ENCODE measurements around the gene YDJC.
"Not testable (repeated sequence)": the region's sequence is repeated elsewhere in the genome, so short reads cannot be mapped to it uniquely, and the experiment has no call there.

Gene YDJC

DNA sequence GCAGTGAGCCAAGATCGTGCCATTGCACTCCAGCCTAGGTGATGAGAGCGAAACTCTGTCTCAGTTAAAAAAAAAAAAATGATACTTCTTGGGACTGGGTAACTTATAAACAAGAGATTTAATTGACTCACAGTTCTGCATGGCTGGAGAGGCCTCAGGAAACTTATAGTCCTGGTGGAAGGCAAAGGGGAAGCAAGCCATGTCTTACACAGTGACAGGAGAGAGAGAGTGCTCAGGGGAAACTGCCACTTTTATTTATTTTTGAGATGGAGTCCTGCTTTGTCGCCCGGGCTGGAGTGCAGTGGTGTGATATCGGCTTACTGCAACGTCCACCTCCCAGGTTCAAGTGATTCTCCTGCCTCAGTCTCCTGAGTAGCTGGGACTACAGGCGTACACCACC lies 20.5 kb upstream of the YDJC start:
- Histone ChIP-seq H2BK120ac (ENCODE audit: insufficient read depth, low read length, poor library complexity) (no peak overlapping the region), H2AFZ (ENCODE audit: insufficient read depth, low read length, poor library complexity) (no peak overlapping the region), H3K36me3 (ENCODE audit: control insufficient read depth in 1 of 2, insufficient read depth in 2 of 2, low read length in 2 of 2) (peaks cover 22 to 30% of the 10 kb centered on the region in 2 experiments), H3K9ac (ENCODE audit: low read length) (no peak overlapping the region), H3K79me2 (ENCODE audit: control insufficient read depth, insufficient read depth, low read length, poor library complexity) (peaks cover 10% of the 10 kb centered on the region), H3K9me3 (ENCODE audit: insufficient read depth, low read depth, low read length) (peaks cover 4% of the 10 kb centered on the region), H3K79me1 (ENCODE audit: low read length) (peaks cover 15% of the 10 kb centered on the region), H3K4me3 (ENCODE audit: low read depth, low read length) (no peak overlapping the region), H2BK12ac (ENCODE audit: low read length) (no peak overlapping the region), H3K23ac (ENCODE audit: low read length) (no peak overlapping the region), H2AK5ac (ENCODE audit: low read length) (no peak overlapping the region), H3K4ac (ENCODE audit: low read depth, low read length) (no peak overlapping the region), H3K4me1 (ENCODE audit: control insufficient read depth in 1 of 2, insufficient read depth in 2 of 2, low read length in 2 of 2) (peaks cover 14 to 24% of the 10 kb centered on the region in 2 experiments), H4K91ac (ENCODE audit: low read depth, low read length) (no peak overlapping the region), H4K12ac (ENCODE audit: low read depth, low read length) (no peak overlapping the region), H3K27ac (ENCODE audit: low read depth, low read length) (no peak overlapping the region), H3K18ac (ENCODE audit: low read length) (no peak overlapping the region), H3K4me2 (ENCODE audit: low read length) (no peak overlapping the region), H4K8ac (ENCODE audit: low read depth, low read length) (no peak overlapping the region), H3K27me3 (ENCODE audit: insufficient read depth, low read length) (no peaks in the 10 kb centered on the region), H2BK5ac (ENCODE audit: low read depth, low read length, poor library complexity) (no peak overlapping the region), H3K14ac (ENCODE audit: low read length) (no peak overlapping the region)
- no CpG with 5 or more reads among the region's 7 CpGs for WGBS (ENCODE audit: extremely low coverage, insufficient coverage, insufficient read length)
- no peak for DNase-seq

DNA sequence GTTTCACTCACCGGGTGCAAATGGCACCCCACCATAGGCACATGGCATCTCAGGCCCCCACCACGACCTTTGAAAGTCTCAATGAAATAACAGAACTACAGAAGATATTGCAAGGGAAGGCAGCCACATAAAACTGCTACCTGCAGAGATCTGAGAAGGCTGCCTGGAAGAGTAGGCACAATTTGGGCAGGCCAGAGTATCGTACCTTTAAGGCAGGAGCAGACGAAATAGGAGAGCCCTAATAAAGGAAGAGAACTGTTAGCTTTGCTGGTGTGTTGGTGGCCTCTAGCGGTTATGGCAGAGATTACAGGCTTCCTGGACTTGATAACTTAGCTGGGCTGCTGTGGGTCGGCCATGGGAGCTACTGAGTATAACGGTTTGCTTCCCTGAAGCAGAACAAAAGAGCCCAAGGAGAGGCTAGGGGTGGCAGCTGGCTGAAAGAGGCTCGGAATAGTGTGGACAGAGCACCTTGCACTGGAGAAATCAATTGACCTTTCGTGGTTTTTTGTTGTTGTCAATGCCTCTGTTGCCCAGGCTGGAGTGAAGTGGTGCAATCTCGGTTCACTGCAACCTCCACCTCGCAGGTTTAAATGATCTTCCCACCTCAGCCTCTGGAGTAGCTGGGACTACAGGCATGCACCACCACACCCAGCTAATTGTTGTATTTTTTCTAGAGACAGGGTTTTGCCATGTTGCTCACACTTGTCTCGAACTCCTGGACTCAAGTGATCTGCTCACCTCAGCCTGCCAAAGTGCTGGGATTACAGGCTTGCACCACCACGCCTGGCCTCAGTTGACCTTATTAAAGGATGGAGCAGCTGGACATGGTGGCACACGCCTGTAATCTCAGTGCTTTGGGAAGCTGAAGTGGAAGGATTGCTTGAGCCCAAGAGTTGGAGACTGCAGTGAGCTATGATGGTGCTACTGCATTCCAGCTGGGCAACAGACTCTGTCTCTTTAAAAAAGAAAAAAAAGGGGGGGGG lies 17.1 kb upstream of the YDJC start:
- peaks cover 13% of the 10 kb centered on the region for H3K79me1 ChIP-seq (ENCODE audit: low read length)
- peaks cover 9% of the 10 kb centered on the region for H3K79me2 ChIP-seq (ENCODE audit: control insufficient read depth, insufficient read depth, low read length, poor library complexity)
- no peak overlapping the region for H3K9ac ChIP-seq (ENCODE audit: low read length)
- no peak overlapping the region for H2BK120ac ChIP-seq (ENCODE audit: insufficient read depth, low read length, poor library complexity)
- H3K4me1 ChIP-seq (ENCODE audit: control insufficient read depth in 1 of 2, insufficient read depth in 2 of 2, low read length in 2 of 2): peaks cover 0 to 13% of the 10 kb centered on the region in 2 experiments
- no peak overlapping the region for H3K18ac ChIP-seq (ENCODE audit: low read length)
- no peak overlapping the region for H3K14ac ChIP-seq (ENCODE audit: low read length)
- peak; percentile 89 to 95 for DNase-seq
- H2BK5ac ChIP-seq (ENCODE audit: low read depth, low read length, poor library complexity): no peak overlapping the region
- WGBS (ENCODE audit: extremely low coverage, insufficient coverage, insufficient read length): no CpG with 5 or more reads among the region's 14 CpGs
- H3K9me3 ChIP-seq (ENCODE audit: insufficient read depth, low read depth, low read length): peaks cover 1% of the 10 kb centered on the region
- H2AFZ ChIP-seq (ENCODE audit: insufficient read depth, low read length, poor library complexity): no peak overlapping the region
- H3K36me3 ChIP-seq (ENCODE audit: control insufficient read depth in 1 of 2, insufficient read depth in 2 of 2, low read length in 2 of 2): peaks cover 24 to 28% of the 10 kb centered on the region in 2 experiments
- no peak overlapping the region for H4K12ac ChIP-seq (ENCODE audit: low read depth, low read length)
- H2AK5ac ChIP-seq (ENCODE audit: low read length): no peak overlapping the region
- H3K27ac ChIP-seq (ENCODE audit: low read depth, low read length): no peak overlapping the region
- peak overlapping the region; percentile 4 for H3K4me3 ChIP-seq (ENCODE audit: low read depth, low read length)
- no peak overlapping the region for H3K4ac ChIP-seq (ENCODE audit: low read depth, low read length)
- H2BK12ac ChIP-seq (ENCODE audit: low read length): no peak overlapping the region
- H3K4me2 ChIP-seq (ENCODE audit: low read length): no peak overlapping the region
- no peaks in the 10 kb centered on the region for H3K27me3 ChIP-seq (ENCODE audit: insufficient read depth, low read length)
- H3K23ac ChIP-seq (ENCODE audit: low read length): no peak overlapping the region
- H4K8ac ChIP-seq (ENCODE audit: low read depth, low read length): no peak overlapping the region
- H4K91ac ChIP-seq (ENCODE audit: low read depth, low read length): no peak overlapping the region

DNA sequence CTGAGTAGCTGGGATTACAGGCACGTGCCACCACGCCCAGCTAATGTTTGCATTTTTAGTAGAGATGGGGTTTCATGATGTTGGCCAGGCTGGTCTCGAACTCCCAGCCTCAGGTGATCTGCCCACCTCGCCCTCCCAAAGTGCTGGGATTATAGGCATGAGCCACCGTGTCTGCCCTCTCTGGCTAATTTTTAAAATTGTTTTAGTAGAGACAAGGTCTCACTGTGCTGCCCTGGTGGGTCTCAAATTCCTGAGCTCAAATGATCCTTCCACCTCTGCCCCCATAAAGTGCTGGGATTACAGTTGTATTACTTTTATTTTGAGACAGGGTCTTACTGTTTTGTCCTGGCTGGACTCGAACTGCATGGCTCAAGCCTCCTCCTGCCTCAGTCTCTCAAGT lies 15.7 kb upstream of the YDJC start:
- not testable (repeated sequence) for H3K4me3 ChIP-seq (ENCODE audit: low read depth, low read length); H3K9ac ChIP-seq (ENCODE audit: low read length); H2BK120ac ChIP-seq (ENCODE audit: insufficient read depth, low read length, poor library complexity); H3K4me1 ChIP-seq (ENCODE audit: control insufficient read depth in 1 of 2, insufficient read depth in 2 of 2, low read length in 2 of 2); H3K79me1 ChIP-seq (ENCODE audit: low read length); H3K9me3 ChIP-seq (ENCODE audit: insufficient read depth, low read depth, low read length); H2AK5ac ChIP-seq (ENCODE audit: low read length); H3K23ac ChIP-seq (ENCODE audit: low read length); H3K18ac ChIP-seq (ENCODE audit: low read length); H3K14ac ChIP-seq (ENCODE audit: low read length); H3K27ac ChIP-seq (ENCODE audit: low read depth, low read length); H4K12ac ChIP-seq (ENCODE audit: low read depth, low read length); H3K79me2 ChIP-seq (ENCODE audit: control insufficient read depth, insufficient read depth, low read length, poor library complexity); H3K4ac ChIP-seq (ENCODE audit: low read depth, low read length); H4K91ac ChIP-seq (ENCODE audit: low read depth, low read length); H2AFZ ChIP-seq (ENCODE audit: insufficient read depth, low read length, poor library complexity); H2BK5ac ChIP-seq (ENCODE audit: low read depth, low read length, poor library complexity); H3K4me2 ChIP-seq (ENCODE audit: low read length); H2BK12ac ChIP-seq (ENCODE audit: low read length); H4K8ac ChIP-seq (ENCODE audit: low read depth, low read length); H3K27me3 ChIP-seq (ENCODE audit: insufficient read depth, low read length); DNase-seq
- no CpG with 5 or more reads among the region's 6 CpGs for WGBS (ENCODE audit: extremely low coverage, insufficient coverage, insufficient read length)
- H3K36me3 ChIP-seq (ENCODE audit: control insufficient read depth in 1 of 2, insufficient read depth in 2 of 2, low read length in 2 of 2): peaks cover 24 to 28% of the 10 kb centered on the region in 2 experiments

DNA sequence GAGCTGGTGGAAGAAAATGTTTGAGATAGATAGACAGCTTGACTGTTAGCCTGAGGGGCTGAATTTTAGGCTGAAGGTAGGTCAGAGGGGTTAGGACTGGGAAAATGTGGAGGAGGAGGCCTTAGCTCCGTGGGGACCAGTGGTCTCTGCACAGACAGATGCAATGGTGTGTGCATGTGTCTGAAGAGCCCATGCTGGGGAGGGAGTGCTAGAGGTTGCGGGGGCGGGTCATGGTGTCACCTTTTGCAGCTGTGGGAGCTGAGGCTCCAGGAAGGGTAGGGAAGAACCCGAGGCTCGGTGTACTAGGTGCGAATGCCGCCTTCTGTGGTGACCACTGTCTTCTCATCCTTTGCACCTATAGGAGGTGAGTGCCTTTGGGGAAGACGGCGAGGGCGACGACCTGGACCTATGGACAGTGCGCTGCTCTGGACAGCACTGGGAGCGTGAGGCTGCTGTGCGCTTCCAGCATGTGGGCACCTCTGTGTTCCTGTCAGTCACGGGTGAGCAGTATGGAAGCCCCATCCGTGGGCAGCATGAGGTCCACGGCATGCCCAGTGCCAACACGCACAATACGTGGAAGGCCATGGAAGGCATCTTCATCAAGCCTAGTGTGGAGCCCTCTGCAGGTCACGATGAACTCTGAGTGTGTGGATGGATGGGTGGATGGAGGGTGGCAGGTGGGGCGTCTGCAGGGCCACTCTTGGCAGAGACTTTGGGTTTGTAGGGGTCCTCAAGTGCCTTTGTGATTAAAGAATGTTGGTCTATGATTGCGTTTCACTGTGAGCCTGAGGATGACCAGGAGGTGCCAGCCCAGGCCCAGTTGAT lies 13.9 kb upstream of the YDJC start:
- H4K8ac ChIP-seq (ENCODE audit: low read depth, low read length): no peak overlapping the region
- no peak overlapping the region for H4K91ac ChIP-seq (ENCODE audit: low read depth, low read length)
- no peak overlapping the region for H2BK120ac ChIP-seq (ENCODE audit: insufficient read depth, low read length, poor library complexity)
- no peaks in the 10 kb centered on the region for H3K27me3 ChIP-seq (ENCODE audit: insufficient read depth, low read length)
- H3K4me2 ChIP-seq (ENCODE audit: low read length): peak overlapping the region; percentile 89
- peaks cover 17 to 26% of the 10 kb centered on the region in 2 experiments for H3K36me3 ChIP-seq (ENCODE audit: control insufficient read depth in 1 of 2, insufficient read depth in 2 of 2, low read length in 2 of 2)
- peak overlapping the region; percentile 10 for H3K4me3 ChIP-seq (ENCODE audit: low read depth, low read length)
- no peak overlapping the region for H3K18ac ChIP-seq (ENCODE audit: low read length)
- H3K9ac ChIP-seq (ENCODE audit: low read length): no peak overlapping the region
- peaks cover 0 to 7% of the 10 kb centered on the region in 2 experiments for H3K4me1 ChIP-seq (ENCODE audit: control insufficient read depth in 1 of 2, insufficient read depth in 2 of 2, low read length in 2 of 2)
- H3K14ac ChIP-seq (ENCODE audit: low read length): no peak overlapping the region
- no peak for DNase-seq
- WGBS (ENCODE audit: extremely low coverage, insufficient coverage, insufficient read length): no CpG with 5 or more reads among the region's 22 CpGs
- peaks cover 6% of the 10 kb centered on the region for H3K79me2 ChIP-seq (ENCODE audit: control insufficient read depth, insufficient read depth, low read length, poor library complexity)
- H3K23ac ChIP-seq (ENCODE audit: low read length): no peak overlapping the region
- no peak overlapping the region for H2BK12ac ChIP-seq (ENCODE audit: low read length)
- H2BK5ac ChIP-seq (ENCODE audit: low read depth, low read length, poor library complexity): no peak overlapping the region
- H4K12ac ChIP-seq (ENCODE audit: low read depth, low read length): no peak overlapping the region
- H3K9me3 ChIP-seq (ENCODE audit: insufficient read depth, low read depth, low read length): peaks cover 1% of the 10 kb centered on the region
- peak overlapping the region; percentile 81 for H3K27ac ChIP-seq (ENCODE audit: low read depth, low read length)
- H2AFZ ChIP-seq (ENCODE audit: insufficient read depth, low read length, poor library complexity): no peak overlapping the region
- no peak overlapping the region for H3K4ac ChIP-seq (ENCODE audit: low read depth, low read length)
- no peak overlapping the region for H2AK5ac ChIP-seq (ENCODE audit: low read length)
- H3K79me1 ChIP-seq (ENCODE audit: low read length): peaks cover 7% of the 10 kb centered on the region
